Activated CD8-positive, alpha-beta memory T cell treated with anti-CD3 and anti-CD28 coated beads for 24 hours (primary cell): ENCODE measurements around the gene CADM3.

ENCODE experiments used
- DNase-seq: peaks from one replicate; pipeline ENCODE4 v3.0.0-alpha.2; 2020

Gene CADM3

DNA sequence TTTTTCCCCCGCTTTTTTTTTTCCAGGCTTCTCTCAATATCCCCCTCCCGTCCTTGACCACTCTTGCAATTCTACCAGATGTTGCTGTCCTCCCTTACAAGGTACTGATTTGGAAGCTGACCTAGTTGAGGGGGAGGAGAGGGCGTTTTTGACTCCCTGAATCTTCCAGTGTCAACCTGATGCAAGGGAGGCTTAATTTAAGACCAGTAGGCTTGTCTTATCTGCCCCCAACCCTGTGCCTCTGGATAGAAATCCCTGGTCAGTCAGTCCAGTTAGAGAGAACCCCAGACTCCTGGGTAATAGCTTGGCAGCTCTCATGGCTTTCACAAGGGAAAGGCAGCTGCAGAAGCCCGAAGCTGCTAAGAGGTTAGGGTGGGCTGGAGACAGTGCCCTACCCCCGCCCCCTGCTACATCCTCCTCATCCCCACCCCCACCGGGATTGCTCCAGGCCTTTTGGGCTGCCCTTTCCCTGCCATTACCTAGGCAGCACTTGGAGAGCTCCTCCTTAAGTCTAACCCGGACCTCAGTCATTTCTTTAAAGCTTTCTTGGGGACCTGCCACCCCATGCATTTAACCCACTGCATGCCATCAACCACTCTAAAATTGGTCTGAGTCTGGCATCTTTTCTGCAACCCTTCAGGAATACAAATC is 36.9 kb downstream of the CADM3 start:
- DNase-seq: no peak

DNA sequence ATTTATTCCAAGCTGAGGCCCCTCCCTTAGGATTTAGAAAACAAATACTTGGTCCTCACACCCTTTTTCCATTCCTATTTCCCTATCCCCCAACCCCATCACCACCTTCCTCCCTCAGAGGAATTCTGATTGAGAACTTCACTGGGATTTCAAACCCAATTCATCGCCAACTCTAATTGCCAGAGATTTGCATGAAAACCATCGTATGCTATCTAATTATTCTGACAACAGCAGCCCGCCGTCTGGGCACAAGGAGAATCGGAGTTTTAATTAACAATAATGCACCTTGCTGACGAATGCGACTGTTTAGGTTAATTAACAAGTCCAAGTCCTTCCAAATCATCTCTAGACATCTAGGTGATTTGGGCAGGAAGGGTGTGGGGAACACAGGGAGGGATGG is 37.6 kb downstream of the CADM3 start:
- no peak for DNase-seq

DNA sequence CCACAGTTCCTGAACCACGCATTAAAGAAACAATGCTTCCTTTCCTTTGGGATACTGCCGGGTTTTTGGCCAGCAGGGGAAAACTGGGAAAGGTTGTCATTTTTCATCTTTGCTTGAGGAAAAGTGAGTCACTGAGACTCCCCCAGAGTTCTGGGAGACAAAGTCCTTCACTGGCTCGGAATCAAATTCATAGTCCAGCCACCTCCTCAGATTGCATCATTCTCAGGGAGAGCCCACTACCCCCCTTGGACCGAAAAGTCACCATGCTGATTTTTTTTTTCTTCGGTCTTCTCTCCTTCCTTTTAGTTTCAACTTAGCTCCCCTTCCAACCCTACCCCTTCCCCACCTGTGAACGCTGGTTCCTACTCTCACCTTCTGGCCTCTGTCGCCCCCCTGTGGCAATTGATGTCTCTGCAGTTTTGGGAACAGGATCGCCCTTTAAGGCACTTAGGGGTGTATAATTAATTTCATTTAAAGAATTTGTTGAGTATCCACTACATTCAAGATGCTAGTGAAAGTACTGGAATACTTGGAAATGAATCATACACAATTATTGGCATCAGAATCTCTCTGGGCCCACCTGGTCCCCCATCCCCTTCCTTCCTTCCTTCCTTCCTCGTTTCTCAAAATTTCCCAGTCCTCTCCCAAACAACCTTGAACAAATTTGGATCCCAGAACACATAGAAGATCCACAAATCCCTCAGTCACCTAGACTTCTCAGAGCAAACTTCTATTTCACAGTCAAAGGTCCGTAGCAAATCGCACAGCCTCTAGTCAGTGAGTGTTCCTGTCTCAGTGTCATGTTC is 40.1 kb downstream of the CADM3 start:
- peak; percentile 80 for DNase-seq

DNA sequence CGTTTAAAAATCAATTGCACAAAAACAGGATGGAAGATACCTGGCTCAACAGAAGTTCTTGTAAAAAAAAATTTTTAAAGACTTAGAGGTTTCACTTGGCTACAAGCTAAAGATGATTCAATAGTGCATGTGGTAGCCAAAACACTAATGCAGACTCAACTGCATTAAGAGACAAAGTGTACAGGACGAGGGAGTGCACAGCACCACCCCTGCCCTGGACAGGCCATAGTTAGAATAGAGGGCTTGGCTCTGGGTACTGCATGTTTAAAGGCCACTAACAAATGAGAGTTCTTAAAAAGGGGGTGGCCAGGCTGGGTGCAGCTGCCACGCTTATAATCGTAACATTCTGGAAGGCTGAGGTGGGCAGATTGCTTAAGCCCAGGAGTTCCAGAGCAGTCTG is 41.2 kb downstream of the CADM3 start:
- no peak for DNase-seq

DNA sequence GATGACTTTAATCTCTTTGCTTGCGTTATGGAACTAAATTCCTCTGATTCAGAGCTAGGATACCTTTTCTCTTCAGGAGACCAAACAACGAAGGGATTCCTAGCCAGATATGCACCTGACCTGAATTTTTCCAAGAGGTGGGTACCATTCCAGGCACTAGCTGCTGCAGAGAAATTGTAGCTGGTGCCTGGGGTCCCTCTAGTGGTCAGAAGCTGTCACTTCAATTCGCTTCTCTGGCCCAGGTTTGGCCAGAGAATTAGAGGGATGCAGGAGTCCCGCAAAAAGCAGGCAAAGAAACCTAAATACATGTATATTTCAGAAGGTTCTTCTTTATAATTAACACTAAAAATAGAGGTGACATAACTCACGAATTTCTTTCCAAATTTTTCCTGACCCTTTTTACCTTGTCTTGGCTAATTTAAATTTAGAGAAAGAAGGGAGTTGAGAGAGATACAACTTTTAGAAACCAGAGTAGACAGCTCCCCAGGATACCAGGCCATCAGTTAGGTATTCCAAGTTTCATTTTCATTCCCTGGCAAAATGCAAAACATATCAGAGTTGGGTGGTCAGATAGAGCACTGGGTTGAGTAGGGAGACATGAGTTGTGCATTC is 42.8 kb downstream of the CADM3 start:
- peak; percentile 63 for DNase-seq

DNA sequence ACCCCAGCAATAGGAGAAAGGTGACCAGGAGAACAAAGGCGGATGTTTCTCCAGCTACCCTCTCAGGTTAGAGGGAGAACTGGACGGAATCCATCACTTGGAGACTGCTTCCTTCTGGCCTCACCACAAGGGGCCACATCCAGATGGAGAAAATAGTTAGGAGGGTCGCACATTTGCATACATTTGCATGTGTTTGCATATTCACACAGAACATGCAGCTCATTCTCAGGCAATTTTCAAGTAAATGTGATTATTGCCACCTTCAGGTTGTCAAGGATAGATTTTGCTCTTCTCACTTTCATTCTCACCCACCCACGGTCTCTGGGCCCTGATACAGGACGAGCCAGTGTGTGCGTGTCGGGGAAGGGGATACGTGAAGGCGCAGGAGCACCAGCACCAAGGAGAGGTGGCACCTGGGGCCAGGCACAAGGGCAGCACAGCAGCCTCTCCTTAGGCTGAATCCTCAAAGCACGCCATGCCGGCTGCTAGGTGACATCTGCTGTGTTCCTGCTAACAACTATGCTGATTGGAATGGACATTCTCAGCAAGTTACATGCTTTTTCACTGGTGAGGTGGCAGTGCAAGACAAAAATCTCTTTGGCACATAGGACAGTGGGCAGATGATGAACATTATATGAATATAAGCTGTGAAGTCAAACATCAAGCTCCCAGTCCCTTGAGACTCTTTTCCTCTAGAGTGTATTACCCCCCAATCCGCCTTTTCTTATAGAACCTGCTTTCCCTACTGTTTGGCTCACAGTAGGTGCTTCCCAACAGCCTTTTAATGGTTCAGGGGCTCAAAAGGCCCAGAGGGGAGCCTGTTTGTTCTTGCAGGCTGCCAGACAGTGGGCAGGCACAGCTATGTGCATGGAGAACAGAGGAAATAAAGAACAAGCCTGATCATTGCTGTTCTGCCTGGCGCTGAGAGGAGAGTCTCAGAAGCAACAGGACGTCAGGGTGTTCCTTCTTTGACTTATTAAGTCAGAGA is 47.5 kb downstream of the CADM3 start:
- DNase-seq: no peak

DNA sequence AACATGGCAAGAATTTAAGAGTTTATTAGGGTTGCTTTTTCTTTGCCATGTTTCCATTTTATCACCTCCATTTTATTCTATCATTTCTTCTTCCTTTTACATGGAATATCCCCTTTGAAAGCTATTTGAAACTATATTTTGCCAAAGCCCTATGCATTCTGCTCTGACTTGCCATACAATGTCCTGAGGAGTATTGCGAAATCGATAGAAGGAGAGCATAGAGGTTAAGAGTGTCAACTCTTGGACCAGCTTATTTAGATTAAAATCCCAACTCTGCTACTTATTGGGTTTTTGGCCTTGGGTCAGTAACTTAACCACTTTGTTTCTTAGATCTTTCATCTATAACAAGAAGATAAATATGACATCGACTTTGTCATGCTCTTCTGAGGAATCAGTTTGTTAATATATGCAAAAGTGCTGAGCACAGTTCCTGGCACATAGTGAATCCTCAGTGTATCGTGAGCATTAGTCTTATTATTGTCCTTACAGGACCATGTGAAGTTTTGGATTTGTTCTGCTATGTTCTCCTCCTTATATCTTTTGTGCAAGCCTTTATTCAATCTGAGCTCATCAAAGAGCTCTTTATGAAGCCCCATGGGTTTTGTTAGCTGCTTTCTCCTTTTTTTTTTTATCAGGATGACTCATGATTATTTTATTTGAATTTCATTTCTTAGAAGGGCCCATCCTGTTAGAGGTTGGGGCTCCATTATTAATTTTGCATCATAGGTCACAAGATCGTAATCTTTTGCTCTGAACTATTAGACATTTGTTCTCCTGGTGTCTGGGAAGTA is 50.9 kb downstream of the CADM3 start:
- no peak for DNase-seq

DNA sequence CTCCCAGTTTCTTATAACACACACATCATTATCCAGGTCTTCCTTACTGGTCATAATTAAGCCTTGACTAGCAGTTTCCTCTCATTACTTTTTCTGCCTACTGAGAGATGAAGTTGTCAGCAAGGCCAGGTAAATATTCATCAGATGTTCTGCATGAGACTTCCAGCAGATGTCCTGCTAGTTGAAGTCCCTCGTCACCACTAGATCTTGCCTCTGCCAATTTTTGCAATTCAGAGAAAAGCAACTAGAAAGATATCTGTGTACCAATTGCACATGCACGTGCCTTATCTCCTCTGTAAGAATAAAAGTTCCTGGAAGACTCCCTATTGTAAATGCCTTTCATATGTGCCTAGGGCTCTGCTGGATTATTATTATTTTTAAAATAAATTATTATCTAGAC is 51.6 kb downstream of the CADM3 start:
- DNase-seq: no peak

DNA sequence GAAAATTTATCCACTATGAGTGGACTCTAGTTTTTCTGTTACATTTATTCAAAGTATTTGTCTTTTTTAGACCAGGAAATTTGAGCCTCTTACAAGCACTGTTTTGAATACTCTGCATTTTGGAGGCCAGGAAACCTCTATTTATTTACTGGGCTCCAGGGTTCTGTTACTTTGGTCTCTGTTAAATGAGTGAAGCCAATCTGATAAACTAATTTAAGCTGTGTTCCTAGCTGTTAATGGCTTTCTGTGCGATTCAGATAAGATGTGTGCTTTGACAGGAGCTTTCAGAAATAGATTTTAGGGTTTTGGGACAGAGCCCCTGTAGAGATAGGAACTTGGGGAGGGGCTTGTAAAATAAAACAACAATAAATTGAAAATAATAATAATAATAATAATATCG is 57.1 kb downstream of the CADM3 start:
- DNase-seq: no peak

DNA sequence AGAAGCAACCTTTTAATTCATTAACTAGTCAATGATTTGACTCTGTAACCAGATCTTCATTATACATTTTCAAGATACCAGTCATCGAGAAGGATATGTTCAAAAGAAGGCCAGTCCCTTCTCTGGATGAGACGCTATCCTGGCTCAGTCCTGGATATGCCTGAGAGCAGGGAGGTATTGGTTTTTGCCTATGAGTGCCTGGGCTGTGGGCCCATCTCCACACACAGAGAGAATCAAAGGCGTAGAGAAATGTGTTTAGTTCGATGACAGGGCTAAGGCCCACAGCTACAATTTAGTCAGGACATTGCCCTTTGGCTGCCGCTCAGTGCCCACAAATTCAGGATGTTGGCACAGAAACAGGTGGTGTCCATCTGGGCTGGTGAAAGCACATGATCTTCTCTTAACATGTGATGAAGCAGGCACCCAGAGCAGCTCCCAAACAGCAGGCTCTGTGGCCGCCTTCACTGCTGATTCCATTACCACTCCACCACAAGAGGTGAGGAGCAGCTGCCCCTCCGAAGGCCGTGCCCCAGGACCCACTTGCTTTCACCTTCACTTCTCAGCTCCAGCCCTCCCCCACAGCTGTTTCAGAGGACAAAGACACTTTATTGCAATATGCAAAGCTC is 58.0 kb downstream of the CADM3 start:
- no peak for DNase-seq

DNA sequence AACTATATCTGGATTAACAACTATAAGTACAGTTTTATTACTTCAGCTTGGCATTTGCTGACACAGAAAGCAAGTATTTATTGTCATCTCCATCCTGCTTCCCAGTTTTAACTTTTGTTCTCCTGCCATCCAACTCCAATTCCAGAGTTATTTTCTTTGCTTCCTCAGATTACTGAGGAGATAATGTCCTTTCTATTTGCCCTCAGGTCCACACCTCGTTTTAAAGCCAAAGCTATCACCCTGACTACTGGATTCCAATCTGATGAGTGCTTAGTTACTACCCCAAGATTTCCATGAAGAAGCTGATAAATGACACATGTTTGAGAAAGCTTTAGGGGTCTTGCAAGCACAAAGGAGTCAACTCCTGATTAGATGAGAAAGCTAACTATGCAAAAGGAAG is 58.5 kb downstream of the CADM3 start:
- DNase-seq: no peak

DNA sequence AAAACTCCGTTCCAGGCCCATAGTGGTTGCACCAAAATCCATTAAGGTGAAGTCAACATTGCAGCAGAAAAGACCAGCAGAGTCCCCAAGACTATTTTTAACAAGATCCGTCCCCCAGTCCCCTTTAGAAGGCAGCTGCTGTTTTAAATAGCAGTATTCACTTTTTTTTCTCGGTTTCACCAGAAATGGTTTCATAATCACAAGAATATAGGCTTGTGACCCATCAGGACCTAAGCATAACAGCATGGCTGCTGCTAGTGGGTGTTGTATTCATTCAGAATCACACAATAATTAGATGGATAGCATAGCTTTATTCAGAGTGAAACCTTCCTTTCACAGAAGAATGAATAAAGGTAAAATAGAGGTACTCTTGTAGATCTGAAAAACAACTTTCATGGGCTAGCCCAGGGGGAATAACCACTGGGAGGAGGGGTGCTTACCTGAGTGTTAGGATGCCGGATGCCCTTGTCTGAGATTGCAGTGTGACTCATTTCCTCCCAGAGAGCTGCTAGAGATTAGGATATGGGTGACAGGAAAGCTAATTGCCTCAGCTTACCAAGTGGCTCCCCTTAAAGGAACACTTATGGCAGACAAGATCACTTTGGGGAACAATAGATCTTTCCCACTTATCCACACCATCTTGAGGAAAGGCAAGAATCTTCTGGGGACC is 68.3 kb downstream of the CADM3 start:
- DNase-seq: no peak

DNA sequence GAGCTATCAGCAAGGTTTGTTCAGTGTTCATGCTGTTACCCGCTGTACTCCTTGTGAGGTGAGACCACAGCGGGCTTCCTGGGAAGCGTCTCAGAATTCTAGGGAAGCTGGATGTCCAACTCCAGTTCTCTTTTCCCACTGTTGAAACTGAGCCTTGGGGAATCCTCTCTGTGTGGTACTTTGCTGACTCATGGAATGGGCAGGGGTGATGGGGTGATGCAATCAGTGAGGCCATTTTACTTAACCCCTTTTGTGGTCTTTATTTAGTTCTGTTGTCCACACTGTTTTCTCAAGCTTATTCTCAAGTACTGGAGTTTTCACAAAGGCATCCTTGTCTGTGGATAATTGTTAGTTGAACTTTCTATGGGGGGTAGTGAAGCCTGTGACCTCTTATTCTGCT is 75.9 kb downstream of the CADM3 start:
- DNase-seq: no peak

DNA sequence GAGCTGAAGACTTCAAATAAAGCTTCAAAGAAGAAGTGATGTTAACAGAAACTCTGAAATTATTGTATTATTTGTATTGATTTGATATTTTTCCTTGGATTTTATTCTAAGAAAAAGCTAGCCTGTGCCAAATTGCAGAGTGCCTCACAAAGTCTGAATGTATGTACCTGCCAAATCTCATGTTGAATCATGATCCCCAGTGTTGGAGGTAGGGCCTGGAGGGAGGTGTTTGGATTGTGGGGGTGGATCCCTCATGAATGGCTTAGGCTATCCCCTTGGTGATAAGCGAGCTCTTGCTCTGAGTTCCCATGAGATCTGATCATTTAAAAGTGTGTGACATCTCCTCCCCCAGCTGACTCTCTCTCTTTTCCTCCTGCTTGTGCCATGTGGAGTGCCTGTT is 76.9 kb downstream of the CADM3 start:
- DNase-seq: no peak

DNA sequence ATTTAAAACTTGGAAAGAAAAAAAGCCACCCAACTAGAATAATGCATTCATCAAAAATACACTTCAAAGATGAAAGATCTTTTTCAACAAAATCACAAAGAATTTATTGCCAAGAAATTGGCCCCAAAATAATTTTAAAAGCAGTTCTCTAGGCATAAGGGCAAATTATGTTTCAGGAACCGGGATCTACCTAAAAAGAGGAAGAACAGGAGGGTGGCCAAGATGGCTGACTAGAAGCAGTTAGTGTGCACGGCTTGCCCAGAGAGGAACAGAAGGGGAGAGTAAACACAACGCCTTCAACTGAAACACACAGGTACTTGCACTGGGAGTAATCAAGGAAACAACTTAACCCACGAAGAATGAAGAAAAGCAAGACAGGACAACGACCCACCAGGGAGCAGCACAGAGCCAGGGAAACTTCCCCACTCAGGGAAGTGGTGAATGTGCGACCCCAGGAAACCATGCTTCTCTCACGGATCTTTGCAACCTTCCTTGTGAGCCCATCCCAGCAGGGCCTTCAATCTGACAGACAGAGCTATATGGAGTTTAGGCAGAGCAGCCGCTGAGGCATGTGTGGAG is 79.3 kb downstream of the CADM3 start:
- no peak for DNase-seq
